Subcutaneous adipose tissue (tissue), 4 donors: ENCODE data around the gene TMC2. TPM values are rescaled to one million over a fixed set of nuclear protein-coding genes. Genes with fewer than 3 reads are reported as not detected.

Experiments used
- total RNA-seq, 4 donors: library from RNA; depleted of rRNA; stranded (reverse); fragments of >200 nt; gene quantifications; one replicate each; pipeline ENCODE4 v1.1.0, GENCODE V29; 2016
- TF ChIP-seq, protein P1 (sequence below): fragments of 450-650 bp; IDR thresholded peaks from one replicate; pipeline ENCODE4 v1.5.1; 2016; ENCODE audit warnings: low read depth, mild to moderate bottlenecking, control low read depth, antibody characterized with exemption, moderate library complexity

TMC2 gene
- total RNA-seq, 4 donors from 2014 or later = 0.68 to 1.5 (median 1.1) TPM

DNA sequence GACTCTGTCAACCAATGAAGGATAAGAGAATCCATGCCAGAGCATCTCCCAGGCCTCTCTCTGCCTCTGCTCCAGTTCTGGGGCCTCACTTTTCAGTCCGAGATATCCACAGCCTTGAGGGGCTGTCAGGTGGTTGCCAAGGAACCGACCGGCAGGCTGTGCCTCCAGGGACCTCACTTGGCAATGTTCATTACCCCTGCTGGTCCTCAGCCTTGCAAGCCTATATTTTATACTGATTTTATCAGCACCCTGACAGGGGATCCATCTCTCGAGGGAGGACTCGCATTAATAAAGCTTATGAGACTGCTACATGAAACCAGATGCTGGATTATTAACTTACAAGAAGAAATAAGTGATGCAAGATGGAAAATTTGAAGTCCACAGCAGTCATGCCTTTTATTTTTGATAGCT is 39.9 kb downstream of the TMC2 start:
- TF ChIP-seq, protein P1, sequence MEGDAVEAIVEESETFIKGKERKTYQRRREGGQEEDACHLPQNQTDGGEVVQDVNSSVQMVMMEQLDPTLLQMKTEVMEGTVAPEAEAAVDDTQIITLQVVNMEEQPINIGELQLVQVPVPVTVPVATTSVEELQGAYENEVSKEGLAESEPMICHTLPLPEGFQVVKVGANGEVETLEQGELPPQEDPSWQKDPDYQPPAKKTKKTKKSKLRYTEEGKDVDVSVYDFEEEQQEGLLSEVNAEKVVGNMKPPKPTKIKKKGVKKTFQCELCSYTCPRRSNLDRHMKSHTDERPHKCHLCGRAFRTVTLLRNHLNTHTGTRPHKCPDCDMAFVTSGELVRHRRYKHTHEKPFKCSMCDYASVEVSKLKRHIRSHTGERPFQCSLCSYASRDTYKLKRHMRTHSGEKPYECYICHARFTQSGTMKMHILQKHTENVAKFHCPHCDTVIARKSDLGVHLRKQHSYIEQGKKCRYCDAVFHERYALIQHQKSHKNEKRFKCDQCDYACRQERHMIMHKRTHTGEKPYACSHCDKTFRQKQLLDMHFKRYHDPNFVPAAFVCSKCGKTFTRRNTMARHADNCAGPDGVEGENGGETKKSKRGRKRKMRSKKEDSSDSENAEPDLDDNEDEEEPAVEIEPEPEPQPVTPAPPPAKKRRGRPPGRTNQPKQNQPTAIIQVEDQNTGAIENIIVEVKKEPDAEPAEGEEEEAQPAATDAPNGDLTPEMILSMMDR = no peak

DNA sequence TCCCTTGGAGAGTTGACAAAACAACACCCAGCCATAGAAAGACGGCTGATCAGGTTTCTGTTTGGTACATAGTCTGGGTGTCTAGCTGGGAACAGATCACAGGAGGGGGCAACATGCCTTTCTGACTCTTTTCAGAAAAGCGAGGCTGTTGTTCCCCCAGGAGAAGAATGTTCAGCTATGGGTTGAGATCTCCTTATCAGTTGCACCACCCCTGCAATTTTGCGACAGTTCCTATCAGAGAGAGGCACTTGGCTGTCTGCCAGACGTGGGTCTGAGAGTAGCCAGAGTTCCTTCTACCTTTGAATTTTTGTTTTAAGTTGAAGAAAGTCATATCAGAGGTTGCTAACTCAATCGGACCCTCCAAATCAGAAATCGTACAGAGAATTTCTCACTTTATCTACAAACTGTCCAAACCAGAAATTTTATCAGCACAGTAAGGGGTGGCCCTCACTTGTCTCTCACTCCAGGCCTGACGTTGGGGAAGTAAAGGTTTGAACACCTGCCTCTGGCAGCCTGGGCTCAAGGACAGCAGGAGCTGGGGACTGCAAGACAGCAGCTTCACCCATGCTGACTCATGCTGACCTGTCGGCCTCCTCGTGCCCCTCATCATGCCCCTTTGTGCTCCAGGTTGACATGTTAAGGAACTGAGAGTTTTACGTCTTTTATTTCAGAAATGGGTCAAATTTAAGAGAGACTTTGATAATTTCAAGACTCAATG is 42.3 kb downstream of the TMC2 start:
- TF ChIP-seq, protein P1 = no peak

DNA sequence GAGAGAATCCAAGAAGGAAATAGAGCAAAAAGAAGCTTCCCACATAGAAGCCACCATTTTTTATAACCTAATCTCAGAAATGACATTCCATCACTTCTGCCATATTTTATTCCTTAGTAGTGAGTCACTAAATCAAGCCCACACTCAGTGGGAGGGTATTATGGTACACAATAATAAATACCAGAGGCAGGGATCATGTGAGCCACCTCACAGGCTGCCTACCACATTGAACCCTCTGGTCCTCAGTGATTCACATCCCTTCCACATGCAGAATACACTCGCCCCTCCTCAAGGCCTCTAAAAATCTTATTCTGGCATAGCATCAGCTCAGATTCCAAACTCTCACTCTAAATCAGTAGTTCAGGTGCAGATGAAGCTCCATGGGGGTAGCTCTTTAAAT is 49.4 kb downstream of the TMC2 start:
- TF ChIP-seq, protein P1 = no peak

DNA sequence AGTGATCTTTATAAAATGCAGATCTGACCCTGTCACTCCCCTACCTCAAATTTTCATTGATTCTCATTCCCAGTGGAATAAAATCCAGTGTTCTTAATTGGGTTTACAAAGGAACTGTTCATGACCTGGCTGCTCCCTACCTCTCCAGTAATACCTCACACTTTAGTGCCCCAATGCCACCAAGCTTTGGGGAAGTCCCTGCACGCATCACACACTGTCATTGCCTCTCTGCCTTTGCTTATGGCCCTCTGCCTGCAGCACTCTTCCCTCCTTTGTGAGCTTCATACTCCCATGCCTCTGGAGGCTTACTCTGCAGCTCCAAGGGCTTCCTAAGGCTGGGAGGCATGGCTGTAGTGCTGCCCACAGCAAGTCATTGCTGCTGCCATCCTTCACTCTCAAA is 57.4 kb downstream of the TMC2 start:
- TF ChIP-seq, protein P1 = no peak

DNA sequence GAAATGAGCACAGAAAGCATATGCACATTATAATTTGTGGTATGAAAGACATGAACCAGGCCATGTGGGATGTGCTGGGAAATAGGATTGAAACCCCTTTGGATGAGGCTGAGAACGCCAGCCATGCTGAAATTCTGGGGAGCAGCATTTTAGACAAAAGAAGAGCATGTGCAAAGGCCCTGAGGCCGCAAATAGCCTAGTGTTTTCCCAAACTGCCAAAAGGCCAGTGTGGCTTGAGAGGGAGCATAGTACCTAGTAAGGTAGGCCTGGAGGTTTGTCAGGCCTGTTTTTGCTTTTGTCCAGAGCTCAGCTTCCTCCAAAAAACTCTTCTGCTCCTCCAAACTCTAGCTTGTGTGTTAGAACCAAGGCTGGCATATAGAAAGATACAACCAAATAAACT is 58.7 kb downstream of the TMC2 start:
- TF ChIP-seq, protein P1 = no peak

DNA sequence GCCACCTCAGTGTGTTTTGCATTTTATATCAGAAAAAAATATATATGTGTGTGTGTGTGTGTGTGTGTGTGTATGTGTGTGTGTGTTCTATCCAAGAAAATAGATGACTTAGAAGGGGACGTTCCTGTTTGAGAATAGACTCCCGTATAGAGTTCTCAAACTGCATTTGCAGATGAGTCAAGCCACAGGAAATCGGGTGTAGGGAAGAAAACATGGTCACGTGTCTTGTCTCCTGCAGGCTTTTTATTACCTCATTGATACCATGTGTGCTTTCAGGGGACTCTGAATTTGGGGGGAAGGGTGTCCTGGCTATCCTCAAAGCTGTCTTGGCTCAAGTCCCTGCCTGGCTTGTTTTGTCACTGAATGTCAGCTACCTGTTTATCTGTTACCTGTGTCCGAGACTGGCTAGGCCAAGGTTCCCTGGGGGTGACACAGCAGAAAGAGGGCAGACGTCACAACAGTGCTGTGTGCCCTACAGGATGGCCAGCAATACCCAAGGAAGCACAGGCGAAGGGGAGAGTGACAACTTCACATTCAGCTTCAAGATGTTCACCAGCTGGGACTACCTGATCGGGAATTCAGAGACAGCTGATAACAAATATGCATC is 60.4 kb downstream of the TMC2 start:
- TF ChIP-seq, protein P1 = no peak

DNA sequence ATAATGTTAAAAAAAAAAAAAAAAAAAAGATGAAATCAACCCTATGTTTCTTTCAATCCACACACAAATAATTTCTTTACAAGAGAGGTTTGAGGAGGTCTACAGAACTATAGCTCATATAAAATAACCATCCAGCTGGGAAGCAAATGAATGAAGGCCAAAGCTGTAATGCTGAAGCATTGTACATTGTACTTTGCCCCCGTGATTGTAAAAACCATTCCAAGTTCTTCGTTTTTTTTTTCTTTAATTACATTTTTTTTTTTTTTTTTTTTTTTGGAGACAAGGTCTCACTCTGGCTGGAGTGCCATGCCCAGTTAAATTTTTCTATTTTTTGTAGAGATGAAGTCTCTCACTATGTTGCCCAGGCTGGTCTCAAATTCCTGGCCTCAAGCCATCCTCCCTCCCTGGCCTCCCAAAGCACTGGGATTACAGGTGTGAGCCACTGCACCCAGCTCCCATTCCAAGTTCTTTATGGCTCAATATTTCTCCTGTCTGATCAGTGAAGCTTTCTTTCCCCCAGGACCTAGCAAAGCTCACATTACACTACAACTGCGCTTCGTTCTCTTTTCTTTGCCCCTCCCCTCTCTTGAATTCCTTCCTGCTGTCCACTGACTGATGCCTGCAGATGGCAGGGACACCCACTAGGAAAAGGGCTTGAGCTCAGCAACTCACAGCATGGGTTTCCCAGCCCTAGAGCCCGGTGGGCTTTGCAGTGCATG is 63.1 kb downstream of the TMC2 start:
- TF ChIP-seq, protein P1 = no peak
